Body of pancreas (tissue), 4 donors: Measurements from ENCODE around the gene DPEP2NB. TPM values are rescaled to one million over a fixed set of nuclear protein-coding genes. Genes with fewer than 3 reads are reported as not detected.

Experiments
- ATAC-seq: fragments of 150-250 bp; one replicate; pipeline ENCODE4 v1.9.1; 2016
- DNase-seq, 4 donors: peaks; one replicate each; pipeline ENCODE4 v3.0.0-alpha.2; 2019
- H3K27ac ChIP-seq, 4 donors: fragments of 200-600 bp; sonication (generic); 1 replicate in 3 of 4; 2 replicates in 1 of 4; pipeline versions ENCODE4 v1.5.1 to v1.6.1; 2016 to 2019; ENCODE audit warnings: mild to moderate bottlenecking in 1 of 4, mixed read lengths in 1 of 4, moderate library complexity in 1 of 4
- H3K27me3 ChIP-seq, 2 donors: fragments of 200-600 bp; sonication (generic); one replicate each; pipeline ENCODE4 v1.6.0; 2016; ENCODE audit warnings: mild to moderate bottlenecking in 1 of 2
- H3K36me3 ChIP-seq, 2 donors: fragments of 200-600 bp; sonication (generic); replicated peaks in 1 of 2; 2 replicates each; pipeline ENCODE4 v1.5.1; 2016; ENCODE audit warnings: low read depth in 2 of 2; ENCODE audit not compliant: insufficient read depth in 1 of 2
- H3K4me1 ChIP-seq: fragments of 200-600 bp; sonication (generic); one replicate; pipeline ENCODE4 v1.6.0; 2016
- H3K4me3 ChIP-seq, 2 donors: fragments of 200-600 bp; sonication (generic); 1 replicate in 1 of 2; 2 replicates in 1 of 2; pipeline ENCODE4 v1.5.1; 2016 to 2019
- H3K9me3 ChIP-seq, 3 donors: fragments of 200-600 bp; sonication (generic); 1 replicate in 2 of 3; 2 replicates in 1 of 3; pipeline ENCODE4 v1.5.1; 2016
- CTCF ChIP-seq, 7 experiments: fragments of 450-650 bp in 4 of 7; fragments of 200-600 bp in 3 of 7; sonication (generic) in 3 of 7; IDR thresholded peaks; one replicate each; pipeline ENCODE4 v1.5.1; 2016 to 2019; ENCODE audit warnings: antibody characterized with exemption in 7 of 7
- POLR2A ChIP-seq, 3 donors: fragments of 450-650 bp; IDR thresholded peaks; one replicate each; pipeline ENCODE4 v1.6.1; 2016; ENCODE audit warnings: antibody characterized with exemption in 3 of 3, mild to moderate bottlenecking in 2 of 3
- WGBS, 2 donors: methylation state at CpG; one replicate each; pipeline ENCODE4 v1.1.5; 2017; 5-methylcytosine and 5-hydroxymethylcytosine counted together
- intact Hi-C: fragments of 100-400 bp; cut with DNase I; formaldehyde crosslinking; loops from one replicate; pipeline ENCODE4 v1.15.1; 2023
- total RNA-seq, 2 donors: library from RNA; depleted of rRNA; stranded (reverse); fragments of >200 nt; gene quantifications; one replicate each; pipeline ENCODE4 v1.1.0, GENCODE V29; 2016

DPEP2NB gene
- total RNA-seq, 2 donors from 2014 or later: not detected

GRCh38 chr16:68005786-68006286 is 9.9 kb downstream of the DPEP2NB start:
- WGBS, 2 donors: 23 to 50% methylated on average over 6 of the region's 6 CpGs
- DNase-seq (peak in 1 of 4 donors; percentile 71), ATAC-seq (no peak)
- no peaks in the 10 kb centered on the region for H3K9me3 ChIP-seq
- no peak overlapping the region for H3K4me3 ChIP-seq
- H3K36me3 ChIP-seq: no peaks in the 10 kb centered on the region
- H3K27ac ChIP-seq: peak overlapping the region in 1 of 4 donors; percentile 71
- no peaks in the 10 kb centered on the region for H3K27me3 ChIP-seq
- no peaks in the 10 kb centered on the region for H3K4me1 ChIP-seq
- TF ChIP-seq CTCF (IDR thresholded peaks at IDR 0.05): no peak
- no peak for TF ChIP-seq POLR2A (IDR thresholded peaks at IDR 0.05)
- intact Hi-C loops: no loop called here

DNA sequence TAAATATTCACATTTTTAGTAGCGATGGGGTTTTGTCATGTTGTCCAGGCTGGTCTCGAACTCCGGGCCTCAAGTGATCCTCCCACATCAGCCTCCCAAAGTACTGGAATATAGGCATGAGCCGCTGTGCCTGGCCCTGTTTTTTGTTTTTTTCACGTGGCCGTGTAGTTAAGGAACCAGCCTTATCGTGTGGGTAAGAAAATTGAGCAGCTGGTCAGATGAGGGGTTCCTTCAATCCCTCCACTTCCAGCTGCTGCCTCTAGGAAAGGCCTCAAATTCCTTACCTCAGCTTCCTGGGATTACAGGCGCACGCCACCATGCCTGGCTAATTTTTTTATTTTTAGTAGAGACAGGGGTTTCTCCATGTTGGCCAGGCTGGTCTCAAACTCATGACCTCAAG is 10.5 kb downstream of the DPEP2NB start:
- Histone ChIP-seq H3K4me1 (no peaks in the 10 kb centered on the region), H3K27ac (peak overlapping the region in 1 of 4 donors; percentile 59), H3K9me3 (no peaks in the 10 kb centered on the region), H3K36me3 (no peaks in the 10 kb centered on the region), H3K27me3 (no peaks in the 10 kb centered on the region), H3K4me3 (no peak overlapping the region)
- 78 to 80% methylated on average over 9 of the region's 9 CpGs for WGBS, 2 donors
- intact Hi-C loops: no loop called here
- ATAC-seq: no peak
- no peak for TF ChIP-seq POLR2A (IDR thresholded peaks at IDR 0.05)
- no peak for DNase-seq

DNA sequence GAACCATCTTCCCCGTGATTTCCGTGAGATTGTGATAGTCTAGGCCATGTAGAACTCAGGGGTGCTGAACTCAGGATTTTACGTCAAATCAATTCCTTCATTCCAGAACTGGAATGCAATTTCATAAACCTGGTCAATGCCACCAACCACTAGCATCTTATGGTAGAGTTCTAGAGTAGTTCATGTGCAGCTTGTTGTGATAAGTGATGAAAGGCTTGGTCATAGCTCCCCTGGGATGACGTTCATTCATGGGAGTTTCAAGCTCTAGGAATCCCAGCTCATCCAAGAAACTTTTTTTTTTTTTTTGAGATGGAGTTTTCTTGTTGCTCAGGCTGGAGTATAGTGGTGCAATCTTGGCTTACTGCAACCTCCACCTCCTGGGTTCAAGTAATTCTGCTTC is 12.7 kb downstream of the DPEP2NB start:
- no peaks in the 10 kb centered on the region for H3K4me1 ChIP-seq
- no peaks in the 10 kb centered on the region for H3K9me3 ChIP-seq
- intact Hi-C loops: no loop called here
- ATAC-seq: no peak
- no peak for DNase-seq
- WGBS, 2 donors: 57 to 72% methylated on average over 4 of the region's 4 CpGs
- no peak overlapping the region for H3K27ac ChIP-seq
- no peaks in the 10 kb centered on the region for H3K27me3 ChIP-seq
- no peaks in the 10 kb centered on the region for H3K36me3 ChIP-seq
- H3K4me3 ChIP-seq: no peak overlapping the region
- TF ChIP-seq POLR2A (IDR thresholded peaks at IDR 0.05) (no peak), CTCF (IDR thresholded peaks at IDR 0.05) (no peak)

DNA sequence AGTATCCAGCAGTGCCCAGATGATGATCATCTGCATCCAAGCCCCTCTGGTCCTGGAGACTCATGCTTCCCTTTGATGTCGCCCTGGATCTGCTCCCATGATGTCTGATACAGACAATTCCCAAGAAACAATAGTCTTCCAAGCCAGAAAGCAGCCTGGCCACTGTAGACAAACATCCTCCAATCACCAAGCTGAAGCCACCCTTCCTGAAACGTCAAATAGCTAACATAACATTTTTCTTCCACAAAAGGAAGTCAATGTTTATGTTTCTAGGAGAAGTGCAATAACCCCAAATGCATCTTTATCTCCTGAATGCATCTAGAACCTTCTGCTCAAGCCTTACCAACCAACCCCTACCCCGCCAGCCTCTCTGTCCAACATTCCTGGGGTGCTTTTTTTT is 15.3 kb downstream of the DPEP2NB start:
- ATAC-seq: no peak

GRCh38 chr16:67999985-68000384 is 15.7 kb downstream of the DPEP2NB start:
- WGBS, 2 donors: 48 to 55% methylated on average over 2 of the region's 2 CpGs

More for the DNA sequence above, 15.3 kb downstream of the DPEP2NB start:
- Histone ChIP-seq H3K4me1 (no peaks in the 10 kb centered on the region), H3K9me3 (no peaks in the 10 kb centered on the region), H3K4me3 (no peak overlapping the region), H3K27ac (peak overlapping the region in 1 of 4 donors; percentile 48), H3K27me3 (no peaks in the 10 kb centered on the region), H3K36me3 (no peaks in the 10 kb centered on the region)
- 40 to 41% methylated on average over 2 to 3 of the region's 3 CpGs for WGBS, 2 donors
- DNase-seq: no peak
- intact Hi-C loops: no loop called here
- TF ChIP-seq POLR2A (IDR thresholded peaks at IDR 0.05): no peak
- TF ChIP-seq CTCF (IDR thresholded peaks at IDR 0.05): no peak

More at GRCh38 chr16:67999985-68000384, 15.7 kb downstream of the DPEP2NB start:
- H3K36me3 ChIP-seq: no peaks in the 10 kb centered on the region
- ATAC-seq: no peak
- H3K9me3 ChIP-seq: no peaks in the 10 kb centered on the region
- no peak overlapping the region for H3K4me3 ChIP-seq
- H3K27ac ChIP-seq: peak overlapping the region in 1 of 4 donors; percentile 48
- H3K4me1 ChIP-seq: no peaks in the 10 kb centered on the region
- DNase-seq: no peak
- intact Hi-C loops: no loop called here
- TF ChIP-seq CTCF (IDR thresholded peaks at IDR 0.05): no peak
- no peak for TF ChIP-seq POLR2A (IDR thresholded peaks at IDR 0.05)
- no peaks in the 10 kb centered on the region for H3K27me3 ChIP-seq
